ENCODE measurements around the gene FAM177B. TPM values are rescaled to one million over a fixed set of nuclear protein-coding genes. Genes with fewer than 3 reads are reported as not detected.

The FAM177B gene
- total RNA-seq, 2 donors from 2014 or later = 8.5 to 19.5 TPM

- TF ChIP-seq, protein P1, sequence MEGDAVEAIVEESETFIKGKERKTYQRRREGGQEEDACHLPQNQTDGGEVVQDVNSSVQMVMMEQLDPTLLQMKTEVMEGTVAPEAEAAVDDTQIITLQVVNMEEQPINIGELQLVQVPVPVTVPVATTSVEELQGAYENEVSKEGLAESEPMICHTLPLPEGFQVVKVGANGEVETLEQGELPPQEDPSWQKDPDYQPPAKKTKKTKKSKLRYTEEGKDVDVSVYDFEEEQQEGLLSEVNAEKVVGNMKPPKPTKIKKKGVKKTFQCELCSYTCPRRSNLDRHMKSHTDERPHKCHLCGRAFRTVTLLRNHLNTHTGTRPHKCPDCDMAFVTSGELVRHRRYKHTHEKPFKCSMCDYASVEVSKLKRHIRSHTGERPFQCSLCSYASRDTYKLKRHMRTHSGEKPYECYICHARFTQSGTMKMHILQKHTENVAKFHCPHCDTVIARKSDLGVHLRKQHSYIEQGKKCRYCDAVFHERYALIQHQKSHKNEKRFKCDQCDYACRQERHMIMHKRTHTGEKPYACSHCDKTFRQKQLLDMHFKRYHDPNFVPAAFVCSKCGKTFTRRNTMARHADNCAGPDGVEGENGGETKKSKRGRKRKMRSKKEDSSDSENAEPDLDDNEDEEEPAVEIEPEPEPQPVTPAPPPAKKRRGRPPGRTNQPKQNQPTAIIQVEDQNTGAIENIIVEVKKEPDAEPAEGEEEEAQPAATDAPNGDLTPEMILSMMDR (IDR thresholded peaks at IDR 0.05) = no peak
- Histone ChIP-seq H3K36me3 (no peaks in the 10 kb centered on the region), H3K4me3 (no peak overlapping the region), H3K27ac (no peak overlapping the region), H3K9me3 (no peaks in the 10 kb centered on the region), H3K4me1 (no peaks in the 10 kb centered on the region), H3K27me3 (no peaks in the 10 kb centered on the region), H3K9ac (ENCODE audit: low read depth in 2 of 2, low read length in 2 of 2) (no peak overlapping the region)
- intact Hi-C loops (cut with DNase I) = no loop called here
- DNase-seq = no peak
Observed at GRCh38 chr1:222768592-222768991, 31.6 kb downstream of the FAM177B start.

DNA sequence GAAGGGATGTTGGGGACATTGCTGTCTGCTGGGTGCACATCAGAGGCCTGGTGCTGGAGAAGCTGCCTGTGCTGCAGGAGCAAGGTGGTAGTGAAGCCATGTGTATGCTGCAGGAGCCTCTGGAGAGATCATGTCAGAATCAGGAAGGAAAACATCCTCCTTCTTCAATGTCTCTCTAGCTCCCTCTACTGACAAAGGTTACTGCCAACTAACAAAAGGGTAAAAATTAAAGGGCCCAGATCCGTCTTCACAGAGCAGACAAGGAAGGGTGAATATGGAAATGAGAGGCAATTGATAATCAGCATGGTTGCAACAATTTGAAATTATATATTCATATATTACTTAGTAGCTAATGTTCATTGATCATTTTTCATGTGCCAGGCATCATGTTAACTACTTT, 32.2 kb downstream of the FAM177B start:
- Histone ChIP-seq H3K4me1 (no peaks in the 10 kb centered on the region), H3K36me3 (no peaks in the 10 kb centered on the region), H3K27me3 (no peaks in the 10 kb centered on the region), H3K9ac (ENCODE audit: low read depth in 2 of 2, low read length in 2 of 2) (no peak overlapping the region), H3K9me3 (no peaks in the 10 kb centered on the region), H3K27ac (no peak overlapping the region), H3K4me3 (no peak overlapping the region)
- intact Hi-C loops (cut with DNase I) = no loop called here
- TF ChIP-seq, protein P1 (IDR thresholded peaks at IDR 0.05) = peak; percentile 11
- DNase-seq = no peak

DNA sequence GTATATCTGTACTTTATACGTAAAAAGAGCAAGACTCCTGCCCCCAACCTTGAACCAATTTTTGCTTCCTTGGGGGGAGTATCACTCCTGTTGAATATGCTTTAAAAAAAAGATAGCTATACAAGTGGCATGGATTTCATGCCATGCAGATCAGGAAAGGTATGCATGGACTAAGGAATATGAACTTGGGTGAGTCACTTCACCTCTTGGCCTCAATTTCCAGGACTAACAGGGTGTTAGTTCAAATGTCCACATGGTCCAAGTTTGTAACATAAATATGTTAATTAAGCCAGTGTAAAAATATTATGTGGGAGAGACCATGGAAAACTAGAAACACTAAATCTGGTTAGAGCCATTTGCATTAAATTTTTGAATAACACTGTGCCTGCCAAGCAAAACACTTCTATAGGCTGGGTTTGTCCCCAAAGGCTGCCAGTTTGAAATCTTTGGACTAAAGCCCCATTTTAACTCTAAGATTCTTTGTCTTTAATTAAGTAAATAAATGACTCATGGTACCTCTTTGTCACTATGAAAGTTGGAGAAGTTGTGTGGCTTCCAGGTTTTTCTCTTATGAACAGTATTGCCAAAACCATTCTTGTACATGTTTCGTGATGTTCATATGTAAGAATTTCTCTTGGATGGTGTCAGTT, 33.1 kb downstream of the FAM177B start:
- no peaks in the 10 kb centered on the region for H3K9me3 ChIP-seq
- TF ChIP-seq, protein P1 (IDR thresholded peaks at IDR 0.05) = no peak
- H3K27ac ChIP-seq = no peak overlapping the region
- no peaks in the 10 kb centered on the region for H3K36me3 ChIP-seq
- H3K4me1 ChIP-seq = no peaks in the 10 kb centered on the region
- no peak overlapping the region for H3K4me3 ChIP-seq
- H3K27me3 ChIP-seq = no peaks in the 10 kb centered on the region
- intact Hi-C loops (cut with DNase I) = no loop called here
- DNase-seq = no peak
- no peak overlapping the region for H3K9ac ChIP-seq (ENCODE audit: low read depth in 2 of 2, low read length in 2 of 2)

GRCh38 chr1:222772996-222773379, 36.0 kb downstream of the FAM177B start:
- H3K27ac ChIP-seq = peak overlapping the region; percentile 6
- no peaks in the 10 kb centered on the region for H3K27me3 ChIP-seq
- TF ChIP-seq, protein P1 (IDR thresholded peaks at IDR 0.05) = no peak
- H3K4me3 ChIP-seq = no peak overlapping the region
- DNase-seq = no peak
- H3K9ac ChIP-seq (ENCODE audit: low read depth in 2 of 2, low read length in 2 of 2) = peak overlapping the region in 1 of 2 donors; percentile 12
- H3K9me3 ChIP-seq = no peaks in the 10 kb centered on the region
- no peaks in the 10 kb centered on the region for H3K4me1 ChIP-seq
- no peaks in the 10 kb centered on the region for H3K36me3 ChIP-seq
- intact Hi-C loops (cut with DNase I) = no loop called here

DNA sequence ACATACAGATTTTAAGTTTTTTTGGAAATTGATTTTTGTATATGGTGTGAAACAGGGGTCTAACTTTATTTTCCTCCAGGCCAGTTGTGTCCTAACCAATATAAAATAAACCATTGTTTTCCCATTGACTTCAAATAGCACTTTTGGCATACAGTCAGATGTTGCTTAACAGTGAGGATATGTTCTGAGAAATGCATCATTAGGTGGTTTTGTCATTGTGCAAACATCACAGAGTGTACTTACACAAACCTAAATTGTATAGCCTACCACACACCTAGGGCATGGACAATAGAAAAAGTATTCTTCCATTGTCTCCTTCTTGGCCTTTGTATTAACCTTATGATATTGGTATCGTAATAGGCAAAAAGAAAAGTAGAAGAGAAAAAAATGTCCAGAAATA, 40.5 kb downstream of the FAM177B start:
- H3K36me3 ChIP-seq = no peaks in the 10 kb centered on the region
- no peaks in the 10 kb centered on the region for H3K27me3 ChIP-seq
- H3K27ac ChIP-seq = no peak overlapping the region
- H3K9ac ChIP-seq (ENCODE audit: low read depth in 2 of 2, low read length in 2 of 2) = no peak overlapping the region
- H3K4me1 ChIP-seq = no peaks in the 10 kb centered on the region
- H3K4me3 ChIP-seq = no peak overlapping the region
- intact Hi-C loops (cut with DNase I) = no loop called here
- no peaks in the 10 kb centered on the region for H3K9me3 ChIP-seq
- TF ChIP-seq, protein P1 (IDR thresholded peaks at IDR 0.05) = no peak
- no peak for DNase-seq
